ENCODE measurements around the gene BICC1. TPM values are rescaled to one million over a fixed set of nuclear protein-coding genes. Genes with fewer than 3 reads are reported as not detected.

Gene BICC1
- total RNA-seq, 1 donor from 2014 or later = 0.41 TPM

GRCh38 chr10:58480321-58480720 is 32.4 kb upstream of the BICC1 start:
- H3K4me3 Mint-ChIP-seq = no peak overlapping the region
- peaks cover 14% of the 10 kb centered on the region for H3K4me1 Mint-ChIP-seq
- H3K9me3 Mint-ChIP-seq = no peaks in the 10 kb centered on the region
- no peak for DNase-seq (ENCODE audit: low spot score)
- H3K36me3 ChIP-seq = no peaks in the 10 kb centered on the region
- H3K9ac ChIP-seq = no peak overlapping the region
- no peak overlapping the region for H3K27ac Mint-ChIP-seq
- no peaks in the 10 kb centered on the region for H3K36me3 Mint-ChIP-seq
- H3K27ac ChIP-seq = no peak overlapping the region
- no peaks in the 10 kb centered on the region for H3K27me3 Mint-ChIP-seq (ENCODE audit: insufficient read depth, low read depth)
- H3F3A ChIP-seq (ENCODE audit: low read depth) = no peaks in the 10 kb centered on the region
- no peaks in the 10 kb centered on the region for H3K4me1 ChIP-seq
- no peak overlapping the region for H3K4me3 ChIP-seq
- H3K4me2 ChIP-seq = no peak overlapping the region
- H3K79me2 ChIP-seq (ENCODE audit: low read depth) = no peaks in the 10 kb centered on the region
- H3K27me3 ChIP-seq = no peaks in the 10 kb centered on the region
- H4K20me1 ChIP-seq (ENCODE audit: low read depth) = no peaks in the 10 kb centered on the region
- no peaks in the 10 kb centered on the region for H3K9me3 ChIP-seq (ENCODE audit: low read depth)
- no peak overlapping the region for H2AFZ ChIP-seq (replicated peaks)
- no peak for TF ChIP-seq EZH2 (IDR thresholded peaks at IDR 0.05)
- TF ChIP-seq CTCF (IDR thresholded peaks at IDR 0.05) = no peak
- no peak for TF ChIP-seq EZH2phosphoT487 (IDR thresholded peaks at IDR 0.05)

- no peak overlapping the region for H2AFZ ChIP-seq (replicated peaks)
- H3K79me2 ChIP-seq (ENCODE audit: low read depth) = no peaks in the 10 kb centered on the region
- H3K27ac ChIP-seq = no peak overlapping the region
- Mint-ChIP-seq H3K36me3 (no peaks in the 10 kb centered on the region), H3K9me3 (no peaks in the 10 kb centered on the region), H3K27ac (no peak overlapping the region), H3K4me3 (no peak overlapping the region), H3K27me3 (ENCODE audit: insufficient read depth, low read depth) (no peaks in the 10 kb centered on the region), H3K4me1 (peaks cover 8% of the 10 kb centered on the region)
- no peak for TF ChIP-seq EZH2 (IDR thresholded peaks at IDR 0.05)
- TF ChIP-seq CTCF (IDR thresholded peaks at IDR 0.05) = no peak
- no peak for TF ChIP-seq EZH2phosphoT487 (IDR thresholded peaks at IDR 0.05)
- H3K36me3 ChIP-seq = no peaks in the 10 kb centered on the region
- H3K4me3 ChIP-seq = no peak overlapping the region
- no peaks in the 10 kb centered on the region for H4K20me1 ChIP-seq (ENCODE audit: low read depth)
- H3K9me3 ChIP-seq (ENCODE audit: low read depth) = no peaks in the 10 kb centered on the region
- no peak for DNase-seq (ENCODE audit: low spot score)
- no peak overlapping the region for H3K9ac ChIP-seq
- H3K4me2 ChIP-seq = no peak overlapping the region
- no peaks in the 10 kb centered on the region for H3K4me1 ChIP-seq
- no peaks in the 10 kb centered on the region for H3F3A ChIP-seq (ENCODE audit: low read depth)
- no peaks in the 10 kb centered on the region for H3K27me3 ChIP-seq
These were observed 31.0 kb upstream of the BICC1 start for GRCh38 chr10:58481569-58482109.

GRCh38 chr10:58486821-58487220 is 25.9 kb upstream of the BICC1 start:
- H3K27ac ChIP-seq = no peak overlapping the region
- no peak overlapping the region for H3K9ac ChIP-seq
- H3K4me3 ChIP-seq = no peak overlapping the region
- TF ChIP-seq EZH2 (IDR thresholded peaks at IDR 0.05) = no peak
- no peak for TF ChIP-seq CTCF (IDR thresholded peaks at IDR 0.05)
- no peak for TF ChIP-seq EZH2phosphoT487 (IDR thresholded peaks at IDR 0.05)
- no peaks in the 10 kb centered on the region for H3F3A ChIP-seq (ENCODE audit: low read depth)
- no peaks in the 10 kb centered on the region for H3K9me3 Mint-ChIP-seq
- no peak overlapping the region for H3K27ac Mint-ChIP-seq
- DNase-seq (ENCODE audit: low spot score) = no peak
- no peaks in the 10 kb centered on the region for H3K4me1 ChIP-seq
- H3K4me1 Mint-ChIP-seq = peaks cover 5% of the 10 kb centered on the region
- H3K4me3 Mint-ChIP-seq = no peak overlapping the region
- no peaks in the 10 kb centered on the region for H3K27me3 Mint-ChIP-seq (ENCODE audit: insufficient read depth, low read depth)
- H3K36me3 ChIP-seq = no peaks in the 10 kb centered on the region
- H3K36me3 Mint-ChIP-seq = no peaks in the 10 kb centered on the region
- H4K20me1 ChIP-seq (ENCODE audit: low read depth) = no peaks in the 10 kb centered on the region
- H2AFZ ChIP-seq (replicated peaks) = no peak overlapping the region
- H3K4me2 ChIP-seq = no peak overlapping the region
- no peaks in the 10 kb centered on the region for H3K79me2 ChIP-seq (ENCODE audit: low read depth)
- no peaks in the 10 kb centered on the region for H3K9me3 ChIP-seq (ENCODE audit: low read depth)
- H3K27me3 ChIP-seq = no peaks in the 10 kb centered on the region
